Measurements from ENCODE around the gene CENPO.

The CENPO gene

DNA sequence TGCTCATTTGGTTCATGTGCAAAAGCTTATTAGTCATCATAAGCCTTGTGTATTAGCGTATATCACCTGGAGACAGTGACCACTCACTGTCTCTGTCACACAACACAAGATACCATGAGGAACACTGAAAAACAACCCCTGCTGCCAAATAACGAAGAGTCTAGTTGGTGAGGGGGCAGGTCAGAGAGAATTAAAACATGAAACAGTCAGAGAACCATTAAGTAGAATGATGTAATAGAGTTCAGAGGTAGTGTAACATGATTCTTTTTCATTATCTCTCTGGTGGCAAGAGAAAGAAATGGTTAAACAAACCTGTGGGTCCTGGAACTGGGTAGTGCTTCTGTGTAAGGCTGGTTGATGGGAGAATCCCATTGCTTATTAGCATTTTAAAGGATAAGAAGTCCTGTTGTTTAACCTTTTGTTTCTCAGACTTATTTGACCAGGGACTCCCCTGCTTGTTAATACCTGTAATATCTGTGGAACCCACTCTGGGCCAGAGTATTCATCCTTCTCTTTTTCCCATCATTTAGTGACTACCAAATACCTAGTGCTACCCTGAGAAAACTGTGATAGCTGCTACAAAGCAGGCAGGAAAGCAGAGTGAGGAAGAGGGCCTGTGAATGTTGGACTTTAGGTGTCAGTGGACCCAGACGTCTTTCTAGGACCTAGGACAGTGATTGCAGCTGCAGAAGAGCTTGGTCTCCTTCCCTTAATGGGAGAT, 38.1 kb upstream of the CENPO start:
- TF ChIP-seq, protein P1, sequence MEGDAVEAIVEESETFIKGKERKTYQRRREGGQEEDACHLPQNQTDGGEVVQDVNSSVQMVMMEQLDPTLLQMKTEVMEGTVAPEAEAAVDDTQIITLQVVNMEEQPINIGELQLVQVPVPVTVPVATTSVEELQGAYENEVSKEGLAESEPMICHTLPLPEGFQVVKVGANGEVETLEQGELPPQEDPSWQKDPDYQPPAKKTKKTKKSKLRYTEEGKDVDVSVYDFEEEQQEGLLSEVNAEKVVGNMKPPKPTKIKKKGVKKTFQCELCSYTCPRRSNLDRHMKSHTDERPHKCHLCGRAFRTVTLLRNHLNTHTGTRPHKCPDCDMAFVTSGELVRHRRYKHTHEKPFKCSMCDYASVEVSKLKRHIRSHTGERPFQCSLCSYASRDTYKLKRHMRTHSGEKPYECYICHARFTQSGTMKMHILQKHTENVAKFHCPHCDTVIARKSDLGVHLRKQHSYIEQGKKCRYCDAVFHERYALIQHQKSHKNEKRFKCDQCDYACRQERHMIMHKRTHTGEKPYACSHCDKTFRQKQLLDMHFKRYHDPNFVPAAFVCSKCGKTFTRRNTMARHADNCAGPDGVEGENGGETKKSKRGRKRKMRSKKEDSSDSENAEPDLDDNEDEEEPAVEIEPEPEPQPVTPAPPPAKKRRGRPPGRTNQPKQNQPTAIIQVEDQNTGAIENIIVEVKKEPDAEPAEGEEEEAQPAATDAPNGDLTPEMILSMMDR (IDR thresholded peaks at IDR 0.05; ENCODE audit: control insufficient read depth, extremely low read depth, insufficient read depth) = no peak
- no peak overlapping the region for H3K4me3 ChIP-seq (ENCODE audit: low read depth, low read length)
- DNase-seq (ENCODE audit: low read depth) = no peak

DNA sequence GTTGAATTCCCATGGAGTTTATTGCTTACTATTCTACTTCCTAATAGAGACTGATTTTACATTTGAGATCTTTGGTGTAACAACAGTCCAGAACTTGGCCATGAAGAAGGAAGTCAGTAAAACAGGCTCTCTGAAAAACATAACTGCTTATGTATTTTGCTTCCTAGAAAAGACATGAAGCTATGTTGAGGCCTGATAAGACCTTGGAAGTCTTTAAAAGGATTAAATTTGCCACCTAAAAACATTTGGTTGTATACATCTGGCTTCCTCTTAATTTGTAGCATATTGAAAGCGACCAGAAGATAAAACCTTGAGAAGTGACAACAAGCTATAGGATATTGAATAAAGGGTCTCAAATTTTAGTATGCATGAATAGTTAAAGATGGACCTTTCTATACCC, 36.4 kb upstream of the CENPO start:
- no peak overlapping the region for H3K4me3 ChIP-seq (ENCODE audit: low read depth, low read length)
- TF ChIP-seq, protein P1 (IDR thresholded peaks at IDR 0.05; ENCODE audit: control insufficient read depth, extremely low read depth, insufficient read depth) = no peak
- DNase-seq (ENCODE audit: low read depth) = no peak

DNA sequence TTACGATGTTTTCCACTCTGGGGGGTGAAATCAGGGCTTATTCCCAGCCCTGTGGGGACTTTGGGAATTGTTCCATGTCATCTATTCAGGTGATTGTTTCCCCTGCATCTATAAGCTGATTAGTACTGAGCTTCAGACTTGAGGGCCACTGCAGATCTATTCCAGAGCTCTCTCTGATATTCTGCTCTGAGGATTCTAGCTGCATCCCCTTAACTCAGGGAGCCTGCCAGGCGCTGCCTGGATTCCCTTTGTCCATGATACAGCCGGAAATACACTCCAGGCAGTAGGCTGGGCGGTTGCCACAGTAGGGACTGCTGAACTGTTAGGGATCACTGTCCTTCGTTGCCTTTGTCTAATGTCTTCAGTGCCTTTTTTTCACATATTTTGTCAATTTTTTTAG, 31.4 kb upstream of the CENPO start:
- TF ChIP-seq, protein P1 (IDR thresholded peaks at IDR 0.05; ENCODE audit: control insufficient read depth, extremely low read depth, insufficient read depth) = no peak
- DNase-seq (ENCODE audit: low read depth) = no peak
- H3K4me3 ChIP-seq (ENCODE audit: low read depth, low read length) = no peak overlapping the region

DNA sequence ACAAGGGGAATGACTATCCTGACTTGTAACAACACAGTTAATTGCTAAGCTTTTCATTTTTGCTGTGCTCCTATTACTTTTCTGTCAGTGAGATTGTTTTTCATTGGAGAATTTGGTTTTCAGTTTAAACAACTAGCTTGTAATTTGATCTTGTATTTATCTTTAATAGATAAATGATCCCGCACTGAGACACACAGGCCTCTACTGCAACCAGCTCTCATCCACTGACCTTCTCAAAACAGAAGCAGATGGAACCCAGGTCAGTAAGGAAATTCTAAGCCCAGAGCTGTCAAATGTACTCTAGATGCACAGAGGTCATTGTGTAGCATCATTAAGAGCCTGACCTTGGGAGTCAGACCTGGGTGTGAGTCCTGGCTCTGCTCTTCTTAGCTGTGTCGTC, 30.7 kb upstream of the CENPO start:
- H3K4me3 ChIP-seq (ENCODE audit: low read depth, low read length) = no peak overlapping the region
- TF ChIP-seq, protein P1 (IDR thresholded peaks at IDR 0.05; ENCODE audit: control insufficient read depth, extremely low read depth, insufficient read depth) = no peak
- no peak for DNase-seq (ENCODE audit: low read depth)

DNA sequence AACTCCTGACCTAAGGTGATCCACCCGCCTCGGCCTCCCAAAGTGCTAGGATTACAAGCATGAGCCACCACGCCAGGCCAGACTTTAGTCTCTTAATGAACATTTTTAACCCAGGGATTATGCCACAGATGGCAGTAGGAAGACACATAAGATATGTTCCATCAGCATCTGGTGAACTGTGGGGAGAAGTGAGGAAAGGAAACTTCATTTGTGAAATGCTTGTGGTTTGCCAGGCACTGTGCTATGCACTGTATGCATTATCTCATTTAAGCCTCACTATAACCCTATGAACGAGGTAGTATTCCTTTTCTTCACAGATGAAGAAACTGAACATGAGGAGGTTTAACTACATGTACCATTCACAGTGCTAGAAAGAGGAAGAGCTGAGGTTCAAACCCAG, 29.4 kb upstream of the CENPO start:
- no peak overlapping the region for H3K4me3 ChIP-seq (ENCODE audit: low read depth, low read length)
- TF ChIP-seq, protein P1 (IDR thresholded peaks at IDR 0.05; ENCODE audit: control insufficient read depth, extremely low read depth, insufficient read depth) = no peak
- no peak for DNase-seq (ENCODE audit: low read depth)

- no peak for DNase-seq (ENCODE audit: low read depth)
Observed at GRCh38 chr2:24766609-24767008, 26.6 kb upstream of the CENPO start.

More at GRCh38 chr2:24766609-24767008, 26.6 kb upstream of the CENPO start:
- H3K4me3 ChIP-seq (ENCODE audit: low read depth, low read length) = no peak overlapping the region
- TF ChIP-seq, protein P1 (IDR thresholded peaks at IDR 0.05; ENCODE audit: control insufficient read depth, extremely low read depth, insufficient read depth) = no peak
